OCI-LY1 (cell line): ENCODE data around the gene ST7.

Experiments used
- H2AFZ ChIP-seq: fragments of 200-600 bp; sonication (generic), shearing (Covaris generic); 2 replicates; pipeline ENCODE4 v1.6.0; 2014; ENCODE audit warnings: antibody characterized with exemption, mild to moderate bottlenecking, low read length
- H3F3A ChIP-seq: fragments of 200-600 bp; sonication (generic), shearing (Covaris generic); 2 replicates; pipeline ENCODE4 v1.6.0; 2014; ENCODE audit warnings: mild to moderate bottlenecking, antibody characterized with exemption, low read length, moderate library complexity; ENCODE audit not compliant: insufficient read depth
- H3K27ac ChIP-seq: fragments of 200-600 bp; sonication (generic); 2 replicates; pipeline ENCODE4 v1.5.1; 2014; ENCODE audit warnings: low read length, mixed run types, mild to moderate bottlenecking, low read depth; ENCODE audit not compliant: poor library complexity, severe bottlenecking
- H3K27me3 ChIP-seq: fragments of 200-600 bp; sonication (generic); 2 replicates; pipeline ENCODE4 v1.6.0; 2014; ENCODE audit warnings: antibody characterized with exemption, mild to moderate bottlenecking, low read length, moderate library complexity; ENCODE audit not compliant: insufficient read depth
- H3K36me3 ChIP-seq: fragments of 200-600 bp; sonication (generic); 2 replicates; pipeline ENCODE4 v1.6.1; 2014; ENCODE audit warnings: mild to moderate bottlenecking, antibody characterized with exemption, low read length, moderate library complexity, mixed read lengths; ENCODE audit not compliant: insufficient read depth
- H3K4me1 ChIP-seq: fragments of 200-600 bp; sonication (generic); 2 replicates; pipeline ENCODE4 v1.5.1; 2014; ENCODE audit warnings: mild to moderate bottlenecking, low read length, moderate library complexity; ENCODE audit not compliant: insufficient read depth, severe bottlenecking
- H3K4me2 ChIP-seq: fragments of 200-600 bp; sonication (generic), shearing (Covaris generic); 2 replicates; pipeline ENCODE4 v1.6.1; 2014; ENCODE audit warnings: low read length
- H3K4me3 ChIP-seq: fragments of 200-600 bp; sonication (generic); 2 replicates; pipeline ENCODE4 v1.5.1; 2014; ENCODE audit warnings: low read length, low read depth, mild to moderate bottlenecking, mixed read lengths; ENCODE audit not compliant: poor library complexity, severe bottlenecking
- H3K79me2 ChIP-seq: fragments of 200-600 bp; shearing (Covaris generic); 2 replicates; pipeline ENCODE4 v1.6.1; 2016; ENCODE audit warnings: mixed run types, low read length, mixed read lengths; ENCODE audit not compliant: insufficient read depth
- H3K9ac ChIP-seq: fragments of 200-600 bp; sonication (generic), shearing (Covaris generic); 2 replicates; pipeline ENCODE4 v1.6.1; 2014; ENCODE audit warnings: mild to moderate bottlenecking, low read length, mixed read lengths
- H3K9me2 ChIP-seq: fragments of 200-600 bp; sonication (generic), shearing (Covaris generic); 2 replicates; pipeline ENCODE4 v1.6.1; 2014; ENCODE audit warnings: low read depth, mild to moderate bottlenecking, low read length, mixed read lengths
- H3K9me3 ChIP-seq: fragments of 200-600 bp; shearing (Covaris generic); 2 replicates; pipeline ENCODE4 v1.6.1; 2014; ENCODE audit warnings: low read length, mixed read lengths
- H4K20me1 ChIP-seq: fragments of 200-600 bp; sonication (generic), shearing (Covaris generic); 2 replicates; pipeline ENCODE4 v1.6.0; 2016; ENCODE audit warnings: mild to moderate bottlenecking, low read length; ENCODE audit not compliant: insufficient read depth
- EZH2 ChIP-seq: fragments of 200-600 bp; sonication (generic), shearing (Covaris generic); IDR thresholded peaks from 2 replicates; pipeline ENCODE4 v1.8.0; 2017; ENCODE audit warnings: borderline replicate concordance, mixed run types, mild to moderate bottlenecking, antibody characterized with exemption, low read length, moderate library complexity, mixed read lengths
- TF ChIP-seq, protein P1 (sequence below): fragments of 200-600 bp; sonication (generic), shearing (Covaris generic); IDR thresholded peaks from 2 replicates; pipeline ENCODE4 v1.5.1; 2017; ENCODE audit warnings: mild to moderate bottlenecking, antibody characterized with exemption, low read length, moderate library complexity, mixed read lengths

ST7 gene

DNA sequence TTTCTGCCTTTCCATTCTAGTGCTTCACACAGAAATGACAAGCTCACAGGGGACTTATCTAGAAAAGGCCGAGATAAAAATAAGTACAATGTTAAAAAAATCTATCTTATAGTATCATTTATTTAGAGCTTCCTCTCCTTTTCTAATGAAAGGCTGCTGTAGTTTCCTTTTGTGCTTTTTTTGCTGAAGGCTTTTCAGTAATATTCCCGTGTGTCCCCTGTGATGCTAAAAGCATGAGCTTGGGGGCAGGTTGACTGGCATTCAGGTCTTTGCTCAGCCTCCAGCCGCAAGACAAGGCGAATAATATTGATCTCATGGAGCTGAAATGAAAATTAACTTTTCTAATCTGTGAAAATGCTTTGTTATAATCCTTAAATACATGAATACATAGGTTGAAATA, 143.0 kb downstream of the ST7 start:
- no peak overlapping the region for H3K27ac ChIP-seq
- H3K9me2 ChIP-seq: no peaks in the 10 kb centered on the region
- no peaks in the 10 kb centered on the region for H3F3A ChIP-seq
- no peak overlapping the region for H3K9ac ChIP-seq
- H3K4me3 ChIP-seq: no peak overlapping the region
- no peak overlapping the region for H2AFZ ChIP-seq
- no peaks in the 10 kb centered on the region for H3K4me1 ChIP-seq
- H3K36me3 ChIP-seq: no peaks in the 10 kb centered on the region
- no peaks in the 10 kb centered on the region for H4K20me1 ChIP-seq
- no peak overlapping the region for H3K4me2 ChIP-seq
- TF ChIP-seq, protein P1, sequence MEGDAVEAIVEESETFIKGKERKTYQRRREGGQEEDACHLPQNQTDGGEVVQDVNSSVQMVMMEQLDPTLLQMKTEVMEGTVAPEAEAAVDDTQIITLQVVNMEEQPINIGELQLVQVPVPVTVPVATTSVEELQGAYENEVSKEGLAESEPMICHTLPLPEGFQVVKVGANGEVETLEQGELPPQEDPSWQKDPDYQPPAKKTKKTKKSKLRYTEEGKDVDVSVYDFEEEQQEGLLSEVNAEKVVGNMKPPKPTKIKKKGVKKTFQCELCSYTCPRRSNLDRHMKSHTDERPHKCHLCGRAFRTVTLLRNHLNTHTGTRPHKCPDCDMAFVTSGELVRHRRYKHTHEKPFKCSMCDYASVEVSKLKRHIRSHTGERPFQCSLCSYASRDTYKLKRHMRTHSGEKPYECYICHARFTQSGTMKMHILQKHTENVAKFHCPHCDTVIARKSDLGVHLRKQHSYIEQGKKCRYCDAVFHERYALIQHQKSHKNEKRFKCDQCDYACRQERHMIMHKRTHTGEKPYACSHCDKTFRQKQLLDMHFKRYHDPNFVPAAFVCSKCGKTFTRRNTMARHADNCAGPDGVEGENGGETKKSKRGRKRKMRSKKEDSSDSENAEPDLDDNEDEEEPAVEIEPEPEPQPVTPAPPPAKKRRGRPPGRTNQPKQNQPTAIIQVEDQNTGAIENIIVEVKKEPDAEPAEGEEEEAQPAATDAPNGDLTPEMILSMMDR: no peak
- TF ChIP-seq EZH2: no peak
- no peaks in the 10 kb centered on the region for H3K9me3 ChIP-seq
- no peaks in the 10 kb centered on the region for H3K79me2 ChIP-seq
- H3K27me3 ChIP-seq: no peaks in the 10 kb centered on the region

DNA sequence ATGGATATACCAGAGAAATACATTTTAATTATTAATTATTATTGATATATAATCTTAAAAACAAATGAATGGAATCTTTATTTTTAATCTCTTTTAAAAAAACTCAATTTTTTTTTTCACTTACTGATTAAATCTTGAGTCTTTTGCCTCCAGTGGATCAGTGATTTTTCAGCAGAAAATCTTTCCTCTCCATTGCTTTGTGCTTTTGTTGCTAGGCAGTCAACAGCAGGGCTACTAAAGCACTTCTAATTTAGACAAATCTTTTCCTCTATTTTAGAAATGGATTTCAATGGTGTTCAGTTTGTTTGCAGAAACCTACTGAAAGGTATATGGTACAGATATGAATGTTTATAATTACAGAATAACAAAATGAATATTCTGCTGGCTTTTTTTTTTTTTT, 143.6 kb downstream of the ST7 start:
- no peaks in the 10 kb centered on the region for H4K20me1 ChIP-seq
- H2AFZ ChIP-seq: no peak overlapping the region

DNA sequence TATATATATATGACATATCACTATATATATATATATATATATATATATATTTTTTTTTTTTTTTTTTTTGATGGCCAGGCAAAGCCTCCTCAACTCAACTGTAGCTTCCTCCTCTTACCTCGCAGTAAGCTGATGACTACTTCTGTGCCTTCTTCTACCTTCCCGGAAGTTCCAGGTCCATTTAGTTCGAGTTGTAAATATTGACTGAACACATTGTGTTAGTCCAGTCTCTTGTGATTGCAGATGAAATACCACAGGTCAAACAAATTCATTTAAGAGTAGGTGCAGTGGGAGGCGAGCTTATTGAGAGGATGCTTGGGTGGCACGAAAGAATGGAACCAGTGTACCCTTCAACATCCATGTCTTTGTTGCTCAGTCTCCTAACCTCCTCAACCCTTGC, 144.6 kb downstream of the ST7 start:
- H3K9ac ChIP-seq: no peak overlapping the region
- TF ChIP-seq EZH2: no peak
- TF ChIP-seq, protein P1: no peak
- no peak overlapping the region for H2AFZ ChIP-seq
- H3K36me3 ChIP-seq: no peaks in the 10 kb centered on the region
- no peak overlapping the region for H3K27ac ChIP-seq
- H3K27me3 ChIP-seq: no peaks in the 10 kb centered on the region
- H3K4me2 ChIP-seq: no peak overlapping the region
- H4K20me1 ChIP-seq: peaks cover 3% of the 10 kb centered on the region; the same call in 1 of the 2 replicates
- H3F3A ChIP-seq: no peaks in the 10 kb centered on the region
- H3K9me2 ChIP-seq: 0 out of 2 replicates have a peak, but pooled peaks cover 3% of the 10 kb centered on the region
- no peaks in the 10 kb centered on the region for H3K4me1 ChIP-seq
- H3K9me3 ChIP-seq: no peaks in the 10 kb centered on the region
- no peak overlapping the region for H3K4me3 ChIP-seq
- H3K79me2 ChIP-seq: no peaks in the 10 kb centered on the region

More for the DNA sequence above, 143.6 kb downstream of the ST7 start:
- no peak overlapping the region for H3K9ac ChIP-seq
- no peaks in the 10 kb centered on the region for H3K36me3 ChIP-seq
- H3K4me1 ChIP-seq: no peaks in the 10 kb centered on the region
- no peak overlapping the region for H3K27ac ChIP-seq
- no peaks in the 10 kb centered on the region for H3F3A ChIP-seq
- H3K9me2 ChIP-seq: no peaks in the 10 kb centered on the region
- H3K79me2 ChIP-seq: no peaks in the 10 kb centered on the region
- TF ChIP-seq, protein P1: no peak
- no peak for TF ChIP-seq EZH2
- H3K4me3 ChIP-seq: no peak overlapping the region
- no peak overlapping the region for H3K4me2 ChIP-seq
- no peaks in the 10 kb centered on the region for H3K27me3 ChIP-seq
- no peaks in the 10 kb centered on the region for H3K9me3 ChIP-seq
